OCI-LY1 (cell line): ENCODE results near the gene HSPBAP1.

Experiments
- H2AFZ ChIP-seq: fragments of 200-600 bp; sonication (generic), shearing (Covaris generic); 2 replicates; pipeline ENCODE4 v1.6.0; 2014; ENCODE audit warnings: antibody characterized with exemption, mild to moderate bottlenecking, low read length
- H3F3A ChIP-seq: fragments of 200-600 bp; sonication (generic), shearing (Covaris generic); 2 replicates; pipeline ENCODE4 v1.6.0; 2014; ENCODE audit warnings: mild to moderate bottlenecking, antibody characterized with exemption, low read length, moderate library complexity; ENCODE audit not compliant: insufficient read depth
- H3K27ac ChIP-seq: fragments of 200-600 bp; sonication (generic); 2 replicates; pipeline ENCODE4 v1.5.1; 2014; ENCODE audit warnings: low read length, mixed run types, mild to moderate bottlenecking, low read depth; ENCODE audit not compliant: poor library complexity, severe bottlenecking
- H3K27me3 ChIP-seq: fragments of 200-600 bp; sonication (generic); 2 replicates; pipeline ENCODE4 v1.6.0; 2014; ENCODE audit warnings: antibody characterized with exemption, mild to moderate bottlenecking, low read length, moderate library complexity; ENCODE audit not compliant: insufficient read depth
- H3K36me3 ChIP-seq: fragments of 200-600 bp; sonication (generic); 2 replicates; pipeline ENCODE4 v1.6.1; 2014; ENCODE audit warnings: mild to moderate bottlenecking, antibody characterized with exemption, low read length, moderate library complexity, mixed read lengths; ENCODE audit not compliant: insufficient read depth
- H3K4me1 ChIP-seq: fragments of 200-600 bp; sonication (generic); 2 replicates; pipeline ENCODE4 v1.5.1; 2014; ENCODE audit warnings: mild to moderate bottlenecking, low read length, moderate library complexity; ENCODE audit not compliant: insufficient read depth, severe bottlenecking
- H3K4me2 ChIP-seq: fragments of 200-600 bp; sonication (generic), shearing (Covaris generic); 2 replicates; pipeline ENCODE4 v1.6.1; 2014; ENCODE audit warnings: low read length
- H3K4me3 ChIP-seq: fragments of 200-600 bp; sonication (generic); 2 replicates; pipeline ENCODE4 v1.5.1; 2014; ENCODE audit warnings: low read length, low read depth, mild to moderate bottlenecking, mixed read lengths; ENCODE audit not compliant: poor library complexity, severe bottlenecking
- H3K79me2 ChIP-seq: fragments of 200-600 bp; shearing (Covaris generic); 2 replicates; pipeline ENCODE4 v1.6.1; 2016; ENCODE audit warnings: mixed run types, low read length, mixed read lengths; ENCODE audit not compliant: insufficient read depth
- H3K9ac ChIP-seq: fragments of 200-600 bp; sonication (generic), shearing (Covaris generic); 2 replicates; pipeline ENCODE4 v1.6.1; 2014; ENCODE audit warnings: mild to moderate bottlenecking, low read length, mixed read lengths
- H3K9me2 ChIP-seq: fragments of 200-600 bp; sonication (generic), shearing (Covaris generic); 2 replicates; pipeline ENCODE4 v1.6.1; 2014; ENCODE audit warnings: low read depth, mild to moderate bottlenecking, low read length, mixed read lengths
- H3K9me3 ChIP-seq: fragments of 200-600 bp; shearing (Covaris generic); 2 replicates; pipeline ENCODE4 v1.6.1; 2014; ENCODE audit warnings: low read length, mixed read lengths
- H4K20me1 ChIP-seq: fragments of 200-600 bp; sonication (generic), shearing (Covaris generic); 2 replicates; pipeline ENCODE4 v1.6.0; 2016; ENCODE audit warnings: mild to moderate bottlenecking, low read length; ENCODE audit not compliant: insufficient read depth
- EZH2 ChIP-seq: fragments of 200-600 bp; sonication (generic), shearing (Covaris generic); IDR thresholded peaks from 2 replicates; pipeline ENCODE4 v1.8.0; 2017; ENCODE audit warnings: borderline replicate concordance, mixed run types, mild to moderate bottlenecking, antibody characterized with exemption, low read length, moderate library complexity, mixed read lengths
- TF ChIP-seq, protein P1 (sequence below): fragments of 200-600 bp; sonication (generic), shearing (Covaris generic); IDR thresholded peaks from 2 replicates; pipeline ENCODE4 v1.5.1; 2017; ENCODE audit warnings: mild to moderate bottlenecking, antibody characterized with exemption, low read length, moderate library complexity, mixed read lengths

Gene HSPBAP1

DNA sequence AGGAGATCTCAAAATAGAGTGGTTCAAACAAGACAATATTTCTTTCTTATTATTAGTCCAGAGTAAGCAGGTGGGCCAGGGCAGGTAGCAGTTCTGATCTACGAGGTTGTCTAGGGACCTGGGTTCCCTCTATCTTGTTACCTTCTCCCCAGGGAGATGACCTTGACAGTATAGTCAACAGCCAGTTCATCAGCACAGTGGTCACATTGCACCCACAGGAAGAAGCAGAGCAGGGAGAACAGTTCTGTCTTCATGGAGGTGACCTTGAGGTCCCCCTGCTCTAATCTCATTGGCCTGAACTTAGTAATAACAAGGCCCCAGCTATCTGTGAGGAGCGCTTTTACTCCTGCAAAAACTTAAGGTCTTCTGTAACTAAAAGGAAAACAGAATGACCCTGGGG, 23.0 kb upstream of the HSPBAP1 start:
- Histone ChIP-seq H3K36me3 (peaks cover 3% of the 10 kb centered on the region; the same call in 1 of the 2 replicates), H3K4me1 (no peaks in the 10 kb centered on the region), H3K27ac (no peak overlapping the region), H3F3A (no peaks in the 10 kb centered on the region), H2AFZ (no peak overlapping the region), H3K9me3 (no peaks in the 10 kb centered on the region), H3K27me3 (no peaks in the 10 kb centered on the region), H3K79me2 (no peaks in the 10 kb centered on the region), H4K20me1 (no peaks in the 10 kb centered on the region), H3K4me2 (no peak overlapping the region), H3K9me2 (no peaks in the 10 kb centered on the region), H3K9ac (no peak overlapping the region), H3K4me3 (no peak overlapping the region)
- no peak for TF ChIP-seq EZH2
- TF ChIP-seq, protein P1, sequence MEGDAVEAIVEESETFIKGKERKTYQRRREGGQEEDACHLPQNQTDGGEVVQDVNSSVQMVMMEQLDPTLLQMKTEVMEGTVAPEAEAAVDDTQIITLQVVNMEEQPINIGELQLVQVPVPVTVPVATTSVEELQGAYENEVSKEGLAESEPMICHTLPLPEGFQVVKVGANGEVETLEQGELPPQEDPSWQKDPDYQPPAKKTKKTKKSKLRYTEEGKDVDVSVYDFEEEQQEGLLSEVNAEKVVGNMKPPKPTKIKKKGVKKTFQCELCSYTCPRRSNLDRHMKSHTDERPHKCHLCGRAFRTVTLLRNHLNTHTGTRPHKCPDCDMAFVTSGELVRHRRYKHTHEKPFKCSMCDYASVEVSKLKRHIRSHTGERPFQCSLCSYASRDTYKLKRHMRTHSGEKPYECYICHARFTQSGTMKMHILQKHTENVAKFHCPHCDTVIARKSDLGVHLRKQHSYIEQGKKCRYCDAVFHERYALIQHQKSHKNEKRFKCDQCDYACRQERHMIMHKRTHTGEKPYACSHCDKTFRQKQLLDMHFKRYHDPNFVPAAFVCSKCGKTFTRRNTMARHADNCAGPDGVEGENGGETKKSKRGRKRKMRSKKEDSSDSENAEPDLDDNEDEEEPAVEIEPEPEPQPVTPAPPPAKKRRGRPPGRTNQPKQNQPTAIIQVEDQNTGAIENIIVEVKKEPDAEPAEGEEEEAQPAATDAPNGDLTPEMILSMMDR: no peak

DNA sequence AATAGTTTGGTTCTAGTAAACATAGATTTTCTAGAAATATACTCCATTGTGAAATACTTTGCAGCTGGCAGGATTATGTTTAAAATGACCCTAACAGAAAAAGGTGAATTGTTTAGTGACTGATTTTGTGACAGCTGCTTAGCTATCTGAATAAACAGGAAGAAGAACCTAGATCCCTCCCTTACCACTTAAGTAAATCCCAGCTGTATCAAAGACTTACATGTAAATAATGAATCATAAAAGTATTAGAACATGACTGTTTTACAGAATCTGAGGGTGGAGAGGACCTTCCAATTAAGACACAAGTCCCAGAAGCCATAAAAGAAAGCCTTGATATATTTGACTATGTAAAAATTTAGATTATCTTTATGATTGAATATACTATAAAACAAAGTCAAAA, 17.1 kb upstream of the HSPBAP1 start:
- Histone ChIP-seq H3K4me2 (no peak overlapping the region), H3K27me3 (no peaks in the 10 kb centered on the region), H3K79me2 (no peaks in the 10 kb centered on the region), H3K9ac (no peak overlapping the region), H3K36me3 (no peaks in the 10 kb centered on the region), H3F3A (no peaks in the 10 kb centered on the region), H2AFZ (no peak overlapping the region), H4K20me1 (no peaks in the 10 kb centered on the region), H3K4me1 (no peaks in the 10 kb centered on the region), H3K4me3 (no peak overlapping the region), H3K9me3 (no peaks in the 10 kb centered on the region), H3K9me2 (no peaks in the 10 kb centered on the region), H3K27ac (no peak overlapping the region)
- TF ChIP-seq, protein P1: no peak
- no peak for TF ChIP-seq EZH2

DNA sequence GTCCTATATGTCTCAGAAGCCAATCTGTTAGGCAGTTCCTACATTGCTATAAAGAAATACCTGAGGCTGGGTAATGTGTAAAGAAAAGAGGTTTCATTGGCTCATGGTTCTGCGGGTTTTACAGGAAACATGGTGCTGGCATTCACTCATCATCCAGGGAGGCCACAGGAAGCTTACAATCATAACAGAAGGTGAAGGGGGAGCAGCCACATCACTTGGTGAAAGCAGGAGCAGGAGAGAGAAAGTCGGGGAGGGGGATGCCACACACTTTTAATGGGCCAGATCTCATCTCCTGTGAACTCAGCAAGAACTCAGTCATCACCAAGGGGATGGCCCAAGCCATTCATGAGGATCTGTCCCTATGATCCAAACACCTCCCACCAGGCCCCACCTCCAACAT, 10.3 kb upstream of the HSPBAP1 start:
- no peaks in the 10 kb centered on the region for H3K27me3 ChIP-seq
- H3K4me3 ChIP-seq: no peak overlapping the region
- no peaks in the 10 kb centered on the region for H3K9me3 ChIP-seq
- H3K79me2 ChIP-seq: no peaks in the 10 kb centered on the region
- no peak overlapping the region for H3K9ac ChIP-seq
- no peaks in the 10 kb centered on the region for H3K9me2 ChIP-seq
- no peaks in the 10 kb centered on the region for H4K20me1 ChIP-seq
- H3F3A ChIP-seq: no peaks in the 10 kb centered on the region
- H3K36me3 ChIP-seq: no peaks in the 10 kb centered on the region
- H3K27ac ChIP-seq: no peak overlapping the region
- no peak overlapping the region for H3K4me2 ChIP-seq
- H2AFZ ChIP-seq: no peak overlapping the region
- no peaks in the 10 kb centered on the region for H3K4me1 ChIP-seq
- TF ChIP-seq, protein P1: no peak
- no peak for TF ChIP-seq EZH2
